ENCODE data around the gene DNAJC1.

DNA sequence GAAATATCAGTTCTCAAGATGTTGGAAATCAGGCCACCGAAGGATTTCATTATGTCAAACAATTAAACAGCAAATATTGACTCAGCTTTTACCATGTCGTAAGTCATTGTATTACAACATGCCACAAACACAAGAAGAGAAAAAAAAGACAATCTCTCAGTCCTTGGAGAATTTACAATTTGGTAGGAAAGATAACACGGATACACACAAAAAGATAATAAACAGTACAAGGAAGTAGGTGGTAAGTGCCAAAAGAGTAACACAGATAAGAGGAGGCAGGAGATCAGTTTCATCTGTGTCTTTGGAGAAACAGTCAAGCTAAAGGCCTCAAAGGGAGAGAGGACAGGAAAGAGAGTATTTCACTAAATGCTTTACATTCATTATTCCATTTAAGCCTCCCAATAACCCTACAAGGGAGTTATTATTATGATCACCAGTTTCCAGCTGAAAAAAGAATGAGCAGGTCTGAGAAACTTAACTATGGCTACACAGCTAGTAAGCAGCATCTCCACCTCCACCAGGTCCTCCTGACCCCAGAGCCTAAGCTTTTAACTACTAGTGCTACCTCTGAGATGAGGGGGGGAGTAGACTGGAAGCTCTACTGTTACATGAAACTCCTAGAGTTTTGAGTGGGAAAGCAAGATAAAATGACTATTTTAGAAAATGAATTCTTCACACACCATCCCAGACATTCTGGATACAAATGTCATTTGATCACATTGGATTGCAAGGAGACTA lies 13.9 kb upstream of the DNAJC1 start:
- TF ChIP-seq, protein P1, sequence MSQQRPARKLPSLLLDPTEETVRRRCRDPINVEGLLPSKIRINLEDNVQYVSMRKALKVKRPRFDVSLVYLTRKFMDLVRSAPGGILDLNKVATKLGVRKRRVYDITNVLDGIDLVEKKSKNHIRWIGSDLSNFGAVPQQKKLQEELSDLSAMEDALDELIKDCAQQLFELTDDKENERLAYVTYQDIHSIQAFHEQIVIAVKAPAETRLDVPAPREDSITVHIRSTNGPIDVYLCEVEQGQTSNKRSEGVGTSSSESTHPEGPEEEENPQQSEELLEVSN (IDR thresholded peaks at IDR 0.05; ENCODE audit: borderline replicate concordance, low read depth), result no peak
- TF ChIP-seq RNF2 (IDR thresholded peaks at IDR 0.05; ENCODE audit: borderline replicate concordance, low read depth) (no peak), MAFK (IDR thresholded peaks at IDR 0.05; ENCODE audit: partially characterized antibody) (no peak), CTCF (IDR thresholded peaks at IDR 0.05) (no peak), ESRRA (IDR thresholded peaks at IDR 0.05; ENCODE audit: borderline replicate concordance, low read length) (no peak), SREBF2 (IDR thresholded peaks at IDR 0.05) (no peak), EP300 (IDR thresholded peaks at IDR 0.05) (no peak), MYC (IDR thresholded peaks at IDR 0.05; ENCODE audit: borderline replicate concordance, low read length) (no peak), ZFP36 (IDR thresholded peaks at IDR 0.05; ENCODE audit: borderline replicate concordance, partially characterized antibody) (no peak)
- TF ChIP-seq, protein P2, sequence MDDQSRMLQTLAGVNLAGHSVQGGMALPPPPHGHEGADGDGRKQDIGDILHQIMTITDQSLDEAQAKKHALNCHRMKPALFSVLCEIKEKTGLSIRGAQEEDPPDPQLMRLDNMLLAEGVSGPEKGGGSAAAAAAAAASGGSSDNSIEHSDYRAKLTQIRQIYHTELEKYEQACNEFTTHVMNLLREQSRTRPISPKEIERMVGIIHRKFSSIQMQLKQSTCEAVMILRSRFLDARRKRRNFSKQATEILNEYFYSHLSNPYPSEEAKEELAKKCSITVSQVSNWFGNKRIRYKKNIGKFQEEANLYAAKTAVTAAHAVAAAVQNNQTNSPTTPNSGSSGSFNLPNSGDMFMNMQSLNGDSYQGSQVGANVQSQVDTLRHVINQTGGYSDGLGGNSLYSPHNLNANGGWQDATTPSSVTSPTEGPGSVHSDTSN (IDR thresholded peaks at IDR 0.05), result no peak
